ENCODE results near the gene MAPK1.

Gene MAPK1

GRCh38 chr22:21861264-21861848 lies 6.1 kb downstream of the MAPK1 start:
- in situ Hi-C loops (cut with HindIII; ENCODE audit: low sequenced_read_pairs): no loop called here
- no peak for DNase-seq (ENCODE audit: low read depth)
- no peak overlapping the region for H3K4me3 ChIP-seq (ENCODE audit: low read depth, low read length)
- no peak for TF ChIP-seq CTCF (IDR thresholded peaks at IDR 0.05; ENCODE audit: low read depth, low read length, missing control alignments)

GRCh38 chr22:21860491-21861039 lies 6.9 kb downstream of the MAPK1 start:
- no peak for DNase-seq (ENCODE audit: low read depth)
- in situ Hi-C loops (cut with HindIII; ENCODE audit: low sequenced_read_pairs): no loop called here
- H3K4me3 ChIP-seq (ENCODE audit: low read depth, low read length): no peak overlapping the region
- no peak for TF ChIP-seq CTCF (IDR thresholded peaks at IDR 0.05; ENCODE audit: low read depth, low read length, missing control alignments)

- in situ Hi-C loops (cut with HindIII; ENCODE audit: low sequenced_read_pairs): loop anchor here (5.0 kb wide), 1 partner anchor 46 kb away; no protein-coding TSS in a partner anchor
- no peak for DNase-seq (ENCODE audit: low read depth)
- H3K4me3 ChIP-seq (ENCODE audit: low read depth, low read length): no peak overlapping the region
- TF ChIP-seq CTCF (IDR thresholded peaks at IDR 0.05; ENCODE audit: low read depth, low read length, missing control alignments): no peak
These were observed 9.2 kb downstream of the MAPK1 start for GRCh38 chr22:21858025-21858764.

GRCh38 chr22:21857481-21857914 lies 9.9 kb downstream of the MAPK1 start:
- no peak for TF ChIP-seq CTCF (IDR thresholded peaks at IDR 0.05; ENCODE audit: low read depth, low read length, missing control alignments)
- H3K4me3 ChIP-seq (ENCODE audit: low read depth, low read length): no peak overlapping the region
- in situ Hi-C loops (cut with HindIII; ENCODE audit: low sequenced_read_pairs): loop anchor here (5.0 kb wide), 1 partner anchor 45 kb away; no protein-coding TSS in a partner anchor
- DNase-seq (ENCODE audit: low read depth): no peak

- in situ Hi-C loops (cut with HindIII; ENCODE audit: low sequenced_read_pairs): loop anchor here (5.0 kb wide), 1 partner anchor 45 kb away; no protein-coding TSS in a partner anchor
- no peak for DNase-seq (ENCODE audit: low read depth)
- H3K4me3 ChIP-seq (ENCODE audit: low read depth, low read length): no peak overlapping the region
- TF ChIP-seq CTCF (IDR thresholded peaks at IDR 0.05; ENCODE audit: low read depth, low read length, missing control alignments): no peak
These were observed 10.6 kb downstream of the MAPK1 start for GRCh38 chr22:21856868-21857267.

- in situ Hi-C loops (cut with HindIII; ENCODE audit: low sequenced_read_pairs): loop anchor here (5.0 kb wide), 1 partner anchor 44 kb away; no protein-coding TSS in a partner anchor
- no peak for TF ChIP-seq CTCF (IDR thresholded peaks at IDR 0.05; ENCODE audit: low read depth, low read length, missing control alignments)
- DNase-seq (ENCODE audit: low read depth): no peak
- no peak overlapping the region for H3K4me3 ChIP-seq (ENCODE audit: low read depth, low read length)
These were observed 11.2 kb downstream of the MAPK1 start for GRCh38 chr22:21856197-21856596.

Data from astrocyte of the cerebellum (primary cell).